IPS DF 4.7 (cell line): ENCODE measurements around the gene SCAMP2.

Experiments
- DNase-seq: peaks from one replicate; pipeline ENCODE4 v3.0.0-alpha.2; 2013; ENCODE audit warnings: low spot score; ENCODE audit errors: extremely low read depth

The SCAMP2 gene

DNA sequence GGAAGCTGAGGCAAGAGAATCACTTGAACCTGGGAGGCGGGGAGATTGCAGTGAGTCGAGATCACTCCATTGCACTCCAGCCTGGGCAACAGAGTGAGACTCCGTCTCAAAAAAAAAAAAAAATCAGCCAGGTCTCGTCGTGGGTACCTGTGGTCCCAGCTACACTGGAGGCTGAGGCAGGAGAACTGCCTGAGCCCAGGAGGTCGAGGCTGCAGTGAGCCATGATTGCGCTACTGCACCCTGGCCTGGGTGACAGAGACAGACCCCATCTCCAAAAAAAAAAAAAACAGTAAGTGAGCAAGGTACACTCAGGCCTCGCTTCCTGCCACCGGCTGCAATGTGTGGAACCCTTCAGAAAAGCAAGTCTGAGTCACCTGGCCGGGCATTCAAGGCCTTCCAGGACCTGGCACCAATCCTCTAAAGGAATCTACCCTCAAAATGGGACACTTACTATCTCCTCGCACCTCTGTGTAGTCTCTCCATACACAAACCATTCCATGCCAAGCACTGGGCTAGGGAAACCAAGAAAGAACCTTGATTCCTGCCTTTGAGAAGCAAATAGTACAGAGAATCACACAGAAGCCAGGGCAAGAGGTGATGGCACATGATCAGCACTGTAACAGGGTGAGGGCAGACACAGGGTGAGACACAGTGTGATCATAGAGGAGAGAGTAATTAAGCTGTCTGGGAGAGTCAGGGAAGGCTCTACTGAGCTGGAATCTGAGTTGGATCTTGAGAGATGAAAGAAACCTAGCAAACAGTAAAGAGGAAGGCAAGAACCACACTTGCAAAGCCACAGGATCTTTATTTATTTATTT, 9.7 kb downstream of the SCAMP2 start:
- no peak for DNase-seq

DNA sequence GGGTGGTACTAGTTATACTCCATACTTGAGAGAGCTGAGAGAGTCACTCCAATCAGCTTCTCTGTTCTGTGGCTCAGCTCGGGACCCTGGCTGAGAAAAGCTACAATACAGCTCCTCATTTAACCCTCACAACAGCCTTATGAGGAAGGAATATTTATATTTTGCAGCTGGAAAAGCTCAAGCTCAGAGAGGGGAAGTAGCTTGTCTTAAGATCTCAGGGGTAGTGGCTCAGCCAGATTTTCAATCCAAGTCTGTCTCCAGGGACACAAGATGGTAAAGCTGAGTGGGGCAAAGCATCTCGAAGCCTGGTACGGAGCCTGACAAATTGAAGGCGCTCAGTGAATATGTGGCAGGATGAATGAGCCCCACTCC, 14.8 kb downstream of the SCAMP2 start:
- no peak for DNase-seq

DNA sequence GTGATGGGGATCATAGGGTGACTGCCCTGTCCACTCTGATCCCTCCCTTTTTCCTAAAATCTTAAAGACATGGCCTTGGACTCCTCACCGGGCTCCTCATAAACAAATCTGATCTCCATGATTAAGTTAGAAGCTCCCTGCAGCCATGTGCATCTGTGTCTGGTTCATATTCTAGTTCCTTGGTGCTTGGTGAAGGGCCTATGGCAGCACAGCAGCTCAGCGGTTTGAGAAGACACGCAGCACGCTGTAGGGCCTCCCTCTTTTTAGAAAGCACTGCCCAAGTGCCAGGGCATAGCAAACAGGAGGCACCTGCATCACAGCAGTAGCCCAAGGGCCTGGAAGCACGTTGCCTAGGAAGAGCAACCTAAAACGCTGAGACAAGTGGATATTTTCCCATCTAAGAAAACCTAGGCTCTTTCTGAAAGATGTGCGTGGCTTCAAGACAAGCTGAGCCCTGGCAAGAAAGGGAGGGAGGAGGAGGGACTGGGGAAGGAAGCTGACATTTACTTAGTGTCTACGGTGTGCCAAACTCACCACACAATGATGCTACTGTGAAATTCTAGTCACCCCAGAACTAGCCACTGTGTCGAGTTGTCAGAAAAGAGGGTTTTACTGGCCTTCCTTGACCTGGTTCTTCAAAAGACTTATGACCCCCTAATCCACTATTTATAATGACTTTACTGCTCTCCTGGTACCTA, 15.3 kb downstream of the SCAMP2 start:
- DNase-seq = no peak

DNA sequence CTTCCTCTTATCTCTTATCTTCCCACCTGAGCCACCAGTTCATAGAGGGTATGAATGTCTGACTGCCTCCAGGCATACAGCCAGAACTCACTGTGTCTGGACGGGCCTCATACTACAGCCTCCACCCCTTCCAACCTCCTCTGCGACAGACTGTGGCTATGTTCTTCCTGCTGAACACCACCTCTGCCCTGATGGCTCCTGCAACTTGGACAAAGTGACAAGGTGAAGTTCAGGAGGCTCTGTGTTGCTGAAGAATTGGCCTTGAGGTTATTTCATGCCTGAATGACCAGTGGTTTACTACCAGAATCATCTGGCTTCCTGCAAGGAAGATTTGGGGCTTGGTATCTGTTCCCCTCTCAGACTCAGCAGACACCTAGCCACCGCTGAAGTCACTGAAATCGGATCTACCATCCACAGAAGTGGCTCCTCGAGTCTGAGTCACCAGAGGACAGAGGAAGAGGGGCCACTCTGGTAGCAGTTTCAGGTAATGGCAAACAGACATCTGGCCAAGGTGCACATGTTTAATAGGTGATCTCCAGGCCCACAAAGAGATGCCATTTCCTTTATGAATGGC, 16.0 kb downstream of the SCAMP2 start:
- DNase-seq = no peak

DNA sequence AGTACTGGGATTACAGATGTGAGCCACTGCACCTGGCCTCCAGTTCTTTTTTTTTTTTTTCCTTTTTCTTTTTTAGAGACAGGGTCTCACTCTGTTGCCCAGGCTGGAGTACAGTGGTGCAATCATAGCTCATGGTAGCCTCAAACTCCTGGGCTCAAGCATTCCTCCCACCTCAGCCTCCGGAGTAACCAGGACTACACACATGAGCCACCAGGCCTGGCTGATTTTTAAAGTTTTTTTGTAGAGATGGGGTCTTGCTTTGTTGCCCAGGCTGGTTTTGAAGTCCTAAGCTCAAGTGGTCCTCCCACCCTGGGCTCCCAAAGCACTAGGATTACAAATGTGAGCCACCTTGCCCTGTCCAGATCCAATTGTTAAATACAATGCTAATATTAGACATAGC, 16.6 kb downstream of the SCAMP2 start:
- DNase-seq = no peak

DNA sequence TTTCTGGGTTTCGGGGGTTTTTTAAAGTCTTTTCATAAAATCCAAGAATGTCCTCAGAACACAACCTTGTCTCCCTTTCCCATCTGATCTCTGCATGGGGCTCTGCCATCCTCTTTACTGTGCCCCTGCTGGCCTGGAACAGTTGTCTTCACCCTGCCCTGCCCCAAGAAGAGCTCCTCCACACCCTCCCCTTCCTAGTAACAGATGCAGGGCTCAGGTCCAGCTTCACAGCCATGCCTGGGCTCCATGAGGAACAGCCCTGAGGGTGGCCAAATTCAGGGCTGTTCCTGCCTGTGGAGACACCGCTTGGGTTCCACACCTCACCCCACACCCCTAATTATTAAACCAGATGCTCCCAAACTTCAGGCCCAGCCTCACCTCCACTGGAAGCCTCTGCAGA, 17.3 kb downstream of the SCAMP2 start:
- no peak for DNase-seq

DNA sequence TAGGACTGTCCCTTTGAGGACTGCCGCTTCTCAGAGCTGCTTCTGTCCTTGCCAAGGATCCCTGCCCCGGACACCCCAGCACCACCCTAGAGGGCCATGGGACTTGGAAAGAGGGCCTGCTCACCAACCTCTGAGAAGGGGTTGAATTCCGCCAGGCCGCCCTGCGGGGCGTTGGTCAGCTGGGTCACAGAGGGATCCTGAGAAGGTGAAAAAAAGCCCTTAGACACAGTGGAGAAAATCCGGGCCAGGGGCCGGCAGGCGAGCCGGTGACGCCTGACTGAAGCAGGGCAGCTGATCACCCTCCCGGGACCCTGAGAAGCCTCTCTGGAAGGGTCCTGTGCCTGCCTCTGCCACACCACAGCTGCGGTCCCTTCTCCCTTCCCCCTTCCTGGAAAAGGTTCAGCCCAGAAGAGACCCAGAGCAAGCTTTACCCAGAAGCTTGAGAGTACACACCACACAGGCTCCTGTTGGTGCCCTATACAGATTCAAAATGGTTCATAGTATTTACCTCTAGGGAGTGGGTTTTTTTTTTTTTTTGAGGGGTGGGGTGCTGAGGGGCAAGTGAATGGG, 18.6 kb downstream of the SCAMP2 start:
- DNase-seq = no peak

DNA sequence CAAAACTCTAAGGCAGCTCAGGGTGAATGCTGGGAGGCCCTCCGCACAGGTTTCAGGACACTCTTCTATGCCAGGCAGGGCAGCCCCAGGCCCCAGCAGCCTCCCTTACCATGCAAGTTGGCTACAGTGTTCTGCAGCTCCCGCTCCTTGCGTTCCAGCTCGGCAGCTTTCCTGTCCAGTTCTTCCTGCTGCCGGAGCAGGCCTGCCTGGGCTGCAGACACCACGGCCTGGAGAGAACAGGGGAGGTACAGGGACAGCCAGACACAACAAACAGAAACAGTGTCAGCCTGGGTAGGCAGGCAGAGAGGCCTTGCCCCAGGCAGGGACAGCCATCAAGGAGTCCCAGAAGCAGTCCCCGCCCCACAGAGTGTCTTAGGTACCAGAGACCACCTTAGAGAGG, 21.2 kb downstream of the SCAMP2 start:
- DNase-seq = no peak

DNA sequence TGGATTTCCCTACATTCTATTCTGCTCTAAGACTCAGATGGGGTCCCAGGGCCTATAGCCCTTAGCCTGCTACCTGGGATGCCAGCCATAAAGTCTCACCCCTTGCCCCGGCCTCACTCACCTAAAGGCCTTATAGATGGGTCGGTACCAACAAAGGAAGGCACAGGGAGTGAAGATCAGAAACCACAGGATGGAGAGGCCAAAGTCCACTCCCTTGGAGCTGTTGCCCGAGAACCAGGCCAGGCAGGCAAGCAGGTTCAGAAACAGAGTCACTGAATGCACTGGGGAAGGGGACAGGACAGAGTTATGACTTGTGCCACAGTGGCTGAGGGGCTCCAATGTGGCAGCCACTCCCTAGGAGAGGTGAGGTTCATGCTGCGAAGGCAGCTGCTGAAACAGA, 22.8 kb downstream of the SCAMP2 start:
- DNase-seq = no peak

DNA sequence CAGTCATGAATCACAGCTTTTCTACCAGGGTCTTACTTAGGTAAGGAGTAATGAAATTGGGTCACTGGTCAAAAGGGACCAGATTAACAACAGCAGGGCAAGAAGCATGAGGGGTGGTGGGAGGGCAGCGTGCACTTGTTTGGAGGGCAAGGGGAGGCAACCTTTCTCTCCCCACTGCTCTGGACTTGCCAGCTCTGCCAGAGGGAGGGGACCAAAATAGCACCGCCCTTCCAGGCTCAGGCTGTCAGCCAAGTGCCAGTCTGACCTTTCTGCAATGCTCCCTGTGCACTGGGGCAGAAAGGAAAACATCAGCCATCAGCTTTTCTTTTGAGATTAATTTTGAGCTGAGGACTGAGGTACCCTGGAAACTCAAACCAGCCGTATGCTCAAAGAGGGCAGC, 25.7 kb downstream of the SCAMP2 start:
- DNase-seq = no peak

DNA sequence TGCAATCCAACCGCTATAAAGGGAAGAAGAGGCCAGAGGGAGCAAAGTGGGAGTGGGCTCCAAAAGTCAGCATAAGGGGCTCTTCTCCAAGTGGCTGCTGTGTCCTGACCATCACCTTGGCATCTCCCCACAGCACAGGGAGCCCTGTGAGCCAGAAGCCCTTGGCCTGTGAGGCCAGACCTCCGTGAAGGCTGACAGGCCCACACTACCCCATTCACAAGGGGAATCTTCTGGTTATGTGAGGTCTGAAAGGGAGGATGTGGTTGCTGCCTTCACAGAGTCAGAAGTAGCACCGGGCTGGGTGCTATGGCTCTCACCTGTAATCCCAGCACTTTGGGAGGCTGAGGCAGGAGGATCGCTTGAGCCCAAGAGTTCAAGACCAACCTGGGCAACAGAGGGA, 27.6 kb downstream of the SCAMP2 start:
- no peak for DNase-seq

DNA sequence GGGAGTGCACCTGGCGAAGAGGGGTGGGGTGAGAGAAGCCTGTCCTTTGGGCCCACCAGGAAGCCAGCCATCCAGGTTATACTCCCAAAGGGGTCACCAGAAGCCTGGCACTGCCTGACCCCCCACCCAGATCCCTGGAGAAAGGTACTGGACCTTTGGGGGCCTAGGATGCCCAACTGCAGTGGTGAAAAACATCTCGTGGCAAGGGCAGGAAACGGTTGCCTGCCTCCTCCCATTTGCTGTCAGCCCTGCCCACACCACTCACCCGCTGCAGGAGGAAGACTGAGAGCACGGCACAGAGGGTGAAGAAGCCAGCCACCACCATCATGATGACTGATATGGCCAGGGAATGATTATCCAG, 28.0 kb downstream of the SCAMP2 start:
- no peak for DNase-seq

DNA sequence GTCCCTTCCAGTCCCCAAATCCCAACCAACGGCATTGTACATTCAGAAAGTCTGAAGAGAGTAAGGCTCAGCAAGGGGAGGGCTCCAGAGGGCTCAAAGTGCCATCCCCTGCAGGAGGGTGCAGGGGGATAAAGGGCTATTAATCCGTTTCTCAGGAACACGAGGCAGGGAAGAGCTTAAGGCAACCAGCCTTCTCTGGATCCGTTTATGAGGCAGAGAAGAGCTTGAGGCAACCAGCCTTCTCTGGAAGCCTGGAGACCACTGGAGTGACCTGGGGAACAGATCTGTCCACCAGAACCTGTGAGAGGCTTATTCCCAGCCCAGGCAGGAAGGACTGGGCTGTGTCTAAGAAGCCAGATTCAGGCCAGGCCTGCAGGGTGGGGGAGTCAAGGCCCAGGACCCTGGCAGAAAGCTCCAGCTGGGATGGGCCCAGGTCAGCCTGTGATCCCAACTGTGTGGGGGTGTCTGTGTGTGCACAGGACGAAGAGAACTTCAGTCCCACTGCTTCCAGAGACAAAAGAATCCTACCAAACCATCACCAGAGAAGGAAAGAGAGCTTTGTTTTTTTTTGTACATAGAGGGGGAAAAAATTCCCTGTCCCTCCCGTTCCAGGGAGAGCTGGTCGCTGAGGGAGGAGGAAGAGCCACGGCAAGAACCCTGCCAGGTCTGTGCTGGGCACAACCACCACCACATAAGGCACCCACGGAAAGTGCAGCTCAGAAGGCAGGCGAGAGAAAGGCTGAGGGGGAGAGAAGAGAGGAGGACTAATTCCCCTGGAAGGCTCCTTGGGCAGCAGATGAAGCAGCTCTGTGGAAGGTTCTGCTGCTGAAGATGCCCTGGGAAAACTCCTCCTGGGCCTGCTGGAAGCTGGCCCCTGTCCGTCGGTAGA, 28.6 kb downstream of the SCAMP2 start:
- no peak for DNase-seq

DNA sequence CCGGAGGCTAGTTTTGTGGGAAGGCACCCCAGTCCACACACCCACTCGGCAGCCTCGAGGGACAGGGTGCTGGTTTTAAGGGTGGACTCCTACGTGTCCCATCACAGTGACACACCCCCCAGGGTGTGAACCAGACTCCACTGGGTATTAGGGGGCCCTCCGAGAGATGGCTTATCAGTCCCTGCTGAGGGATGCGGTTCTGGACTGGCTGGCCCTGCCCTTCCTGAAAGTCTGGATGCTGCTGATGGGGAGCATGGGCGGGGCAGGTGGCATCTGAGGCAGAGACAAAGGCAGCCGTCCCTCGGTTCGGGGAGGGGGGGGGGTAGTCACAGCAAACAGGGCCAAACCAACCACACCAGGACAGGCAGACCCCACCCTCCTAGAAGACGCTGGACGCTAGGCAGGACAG, 29.3 kb downstream of the SCAMP2 start:
- DNase-seq = no peak

DNA sequence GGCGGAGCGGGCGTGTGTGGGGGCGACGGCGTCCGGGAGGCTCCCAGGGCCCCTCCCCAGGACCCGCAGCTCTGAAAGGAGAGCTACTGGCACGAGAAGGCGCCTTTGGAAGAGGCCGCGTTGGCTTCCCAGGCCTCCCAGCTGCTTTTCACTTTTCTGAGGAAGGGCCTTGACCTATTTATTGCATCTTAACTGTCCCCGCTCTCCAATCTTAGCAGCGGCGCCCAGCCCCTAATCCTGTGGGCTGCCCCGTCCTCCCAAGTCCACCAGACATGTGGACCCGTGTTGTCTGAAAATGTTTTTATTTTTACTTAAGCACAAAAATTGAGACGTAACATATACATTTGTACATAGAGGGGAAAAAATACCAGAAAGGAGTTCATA, 29.7 kb downstream of the SCAMP2 start:
- no peak for DNase-seq

DNA sequence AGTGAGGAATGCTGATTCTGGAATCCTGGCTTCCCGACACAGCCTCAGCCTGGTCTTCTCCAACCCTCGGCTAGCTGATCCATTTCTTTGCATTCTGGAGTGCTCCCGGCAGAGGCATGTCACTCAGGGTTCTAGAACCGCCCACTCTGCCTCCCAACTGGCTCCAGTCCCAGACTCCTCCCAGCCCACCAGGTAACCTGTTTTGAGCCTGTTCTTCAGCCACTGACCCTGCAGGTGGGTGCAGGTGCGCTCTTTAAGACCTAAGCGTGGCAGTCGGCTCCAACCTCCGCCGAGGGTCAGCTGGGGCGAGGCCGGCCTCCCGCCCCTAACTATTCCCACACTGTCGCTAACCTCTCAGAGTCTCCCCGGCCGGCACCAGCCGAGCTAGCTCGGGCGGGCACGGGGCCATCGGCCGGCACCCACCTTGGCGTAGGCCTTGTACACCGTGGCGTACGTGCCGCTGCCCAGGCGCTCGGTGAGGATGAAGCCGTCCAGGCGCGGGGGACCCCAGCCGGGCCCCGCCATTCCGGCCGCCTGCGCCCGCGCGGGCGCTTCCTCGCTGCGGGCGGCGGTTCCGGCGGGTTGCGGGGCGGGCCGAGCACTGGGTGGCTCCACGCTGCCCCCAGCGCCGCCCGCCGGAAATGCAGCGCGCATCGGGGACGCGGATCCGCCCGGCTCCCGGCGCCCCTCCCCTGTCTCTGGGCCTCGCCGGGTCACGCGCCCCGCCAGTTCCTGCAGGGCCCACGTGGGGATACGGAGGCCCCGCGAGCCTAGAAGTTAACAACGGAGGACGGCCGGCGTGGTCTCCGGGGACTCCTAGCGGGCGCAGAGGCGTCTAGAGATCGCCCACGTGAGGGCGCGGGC, 30.4 kb downstream of the SCAMP2 start, which contains the start of gene ULK3:
ULK3 (minus strand) TSS at position 576 of the 864 bp plus-strand sequence; CDS start at position 525, 51 bp downstream.
- DNase-seq = peak; percentile 92

DNA sequence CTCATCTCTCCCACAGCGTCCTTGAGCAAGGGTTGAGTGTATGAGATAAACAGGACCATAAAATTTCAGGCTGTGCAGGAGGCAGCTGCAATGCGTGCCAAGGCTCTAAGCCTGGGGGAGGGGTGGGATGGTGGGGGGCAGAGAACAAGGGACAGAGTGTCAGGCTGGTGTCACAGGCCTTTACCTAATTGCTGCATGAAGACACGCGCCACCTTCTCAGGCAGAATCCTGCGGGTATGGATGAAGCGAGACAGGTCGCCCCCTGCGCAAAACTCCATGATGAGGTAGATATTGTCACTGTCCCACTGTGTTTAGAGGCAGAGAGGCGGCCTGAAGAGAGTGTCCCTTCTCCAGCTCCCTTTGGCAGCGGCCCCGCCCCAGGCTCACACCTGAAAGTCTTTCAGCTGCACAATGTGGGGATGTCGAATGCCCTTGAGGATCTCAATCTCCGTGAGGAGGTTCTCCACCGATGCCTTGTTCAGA, 31.2 kb downstream of the SCAMP2 start:
- DNase-seq = no peak

DNA sequence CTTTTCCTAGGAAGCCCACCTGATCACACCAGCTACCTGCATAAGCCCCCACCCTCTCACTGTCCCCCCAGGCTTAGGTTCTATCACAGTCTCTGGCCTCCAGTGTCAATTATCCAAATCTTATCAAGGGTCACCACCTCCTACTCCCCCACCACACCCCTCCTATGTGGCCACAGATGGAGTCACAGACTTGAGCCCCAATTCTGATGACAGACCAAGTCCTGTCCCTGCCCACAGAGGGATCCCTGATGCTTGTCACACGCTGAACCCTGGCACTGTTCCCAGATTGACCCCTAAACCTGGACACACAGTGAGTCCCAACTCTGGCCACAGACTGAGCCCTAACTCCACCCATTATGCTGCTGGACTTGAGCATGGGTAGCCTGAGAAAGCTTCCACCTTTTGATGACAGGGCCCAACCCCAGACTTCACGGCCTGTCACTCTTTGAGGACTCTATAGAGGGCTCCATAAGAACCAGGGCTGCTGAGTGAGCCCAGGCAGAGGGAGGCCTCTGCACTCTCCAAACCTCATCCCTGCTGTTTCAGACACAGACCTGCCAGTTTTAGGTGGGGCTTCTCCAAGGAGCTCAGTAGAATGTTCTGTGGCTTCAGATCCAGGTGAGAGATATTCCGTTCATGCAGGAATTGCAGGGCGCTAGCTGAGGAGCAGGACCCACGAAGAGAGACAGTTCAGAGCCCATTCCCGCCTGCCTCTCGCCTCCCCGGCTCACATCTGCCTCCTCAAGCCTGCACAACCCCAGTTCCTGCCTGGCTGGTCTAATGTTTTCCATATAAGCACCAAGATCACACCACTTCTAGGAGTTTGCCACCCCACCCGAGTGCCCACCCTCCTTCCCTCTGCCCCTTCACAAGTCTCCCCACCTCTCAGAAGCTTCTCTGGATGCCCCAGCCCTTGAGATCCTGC, 32.1 kb downstream of the SCAMP2 start:
- DNase-seq = no peak
